Thyroid gland (tissue), 4 donors: ENCODE results near the gene DIABLO. TPM values are rescaled to one million over a fixed set of nuclear protein-coding genes. Genes with fewer than 3 reads are reported as not detected.

Source experiments
- DNase-seq, 2 donors: peaks; one replicate each; pipeline ENCODE4 v3.0.0-alpha.2; 2019
- H3K27ac ChIP-seq, 3 donors: fragments of 200-600 bp; sonication (generic); 1 replicate in 2 of 3; 2 replicates in 1 of 3; pipeline ENCODE4 v1.5.1; 2016 to 2019; ENCODE audit warnings: mild to moderate bottlenecking in 1 of 3, moderate library complexity in 1 of 3
- H3K27me3 ChIP-seq: fragments of 200-600 bp; sonication (generic); one replicate; pipeline ENCODE4 v1.5.1; 2019
- H3K36me3 ChIP-seq, 2 donors: fragments of 200-600 bp; sonication (generic); one replicate each; pipeline ENCODE4 v1.5.1; 2016 to 2019
- H3K4me1 ChIP-seq, 2 donors: fragments of 200-600 bp; sonication (generic); one replicate each; pipeline ENCODE4 v1.5.1; 2017 to 2019
- H3K4me3 ChIP-seq, 3 donors: fragments of 200-600 bp; sonication (generic); replicated peaks in 1 of 3; 1 replicate in 2 of 3; 2 replicates in 1 of 3; pipeline ENCODE4 v1.5.1; 2016; ENCODE audit warnings: mild to moderate bottlenecking in 1 of 3
- H3K9me3 ChIP-seq: fragments of 200-600 bp; sonication (generic); one replicate; pipeline ENCODE4 v1.5.1; 2017
- CTCF ChIP-seq, 6 experiments: fragments of 200-600 bp in 3 of 6; fragments of 450-650 bp in 3 of 6; sonication (generic) in 3 of 6; IDR thresholded peaks; one replicate each; pipeline ENCODE4 v1.5.1; 2016 to 2019; ENCODE audit warnings: antibody characterized with exemption in 6 of 6, mild to moderate bottlenecking in 2 of 6, inconsistent platforms in 1 of 6, moderate library complexity in 1 of 6
- POLR2A ChIP-seq, 2 donors: fragments of 450-650 bp; IDR thresholded peaks; one replicate each; pipeline ENCODE4 v1.6.1; 2017; ENCODE audit warnings: antibody characterized with exemption in 2 of 2, mild to moderate bottlenecking in 2 of 2, moderate library complexity in 1 of 2
- WGBS, 2 donors: methylation state at CpG; one replicate each; pipeline ENCODE4 v1.1.5; 2017; 5-methylcytosine and 5-hydroxymethylcytosine counted together
- intact Hi-C: fragments of 100-400 bp; cut with DNase I; formaldehyde crosslinking; loops from one replicate; pipeline ENCODE4 v1.15.1; 2023
- total RNA-seq, 4 donors: library from RNA; depleted of rRNA; stranded (reverse); fragments of >200 nt; gene quantifications; one replicate each; pipeline ENCODE4 v1.2.3, GENCODE V29; 2016

Gene DIABLO
- total RNA-seq = 10 to 100 TPM; 48.4 to 66.0 (median 55.4) TPM

GRCh38 chr12:122225683-122226365 is at the start of gene DIABLO:
Gene DIABLO (minus strand): TSS chr12:122226052. CDS start chr12:122226014, 38 bp downstream.
- H3K9me3 ChIP-seq = no peaks in the 10 kb centered on the region
- TF ChIP-seq CTCF (IDR thresholded peaks at IDR 0.05) = no peak
- TF ChIP-seq POLR2A (IDR thresholded peaks at IDR 0.05) = peak; percentile 50 to 94
- H3K4me3 ChIP-seq = peak within 1 kb of the TSS; percentile 23 to 75 (median 70)

GRCh38 chr12:122275459-122275858 is 49.6 kb upstream of the DIABLO start:
- Histone ChIP-seq H3K4me3 (no peak overlapping the region), H3K36me3 (peaks cover 34 to 37% of the 10 kb centered on the region in 2 donors), H3K27ac (no peak overlapping the region), H3K4me1 (no peaks in the 10 kb centered on the region), H3K9me3 (no peaks in the 10 kb centered on the region), H3K27me3 (no peaks in the 10 kb centered on the region)
- TF ChIP-seq CTCF (IDR thresholded peaks at IDR 0.05) = no peak
- no peak for TF ChIP-seq POLR2A (IDR thresholded peaks at IDR 0.05)
- intact Hi-C loops = no loop called here
- no peak for DNase-seq
- WGBS, 2 donors = 85 to 93% methylated on average over 8 of the region's 8 CpGs

More at GRCh38 chr12:122225683-122226365, at the start of gene DIABLO:
- Histone ChIP-seq H3K27me3 (no peaks in the 10 kb centered on the region), H3K4me1 (peaks cover 22 to 23% of the 10 kb centered on the region in 2 donors), H3K36me3 (peaks cover 3 to 4% of the 10 kb centered on the region in 2 donors), H3K27ac (peak within 1 kb of the TSS; percentile 87 to 91 (median 89))
- intact Hi-C loops = no loop called here
- peak; percentile 100 for DNase-seq
- 1 to 2% methylated on average over 9 to 26 of the region's 74 CpGs for WGBS, 2 donors

- intact Hi-C loops = no loop called here
- TF ChIP-seq CTCF (IDR thresholded peaks at IDR 0.05) (peak in 2 of 6 experiments; percentile 11 to 38), POLR2A (IDR thresholded peaks at IDR 0.05) (peak in 1 of 2 donors; percentile 60)
- peak within 1 kb of the TSS; percentile 37 to 85 (median 59) for H3K4me3 ChIP-seq
- H3K4me1 ChIP-seq = peaks cover 4 to 8% of the 10 kb centered on the region in 2 donors
- peak; percentile 96 to 97 for DNase-seq
- WGBS, 2 donors = 0 to 2% methylated on average over 20 to 40 of the region's 56 CpGs
- H3K27ac ChIP-seq = peak within 1 kb of the TSS; percentile 23 to 87 (median 76)
- H3K27me3 ChIP-seq = no peaks in the 10 kb centered on the region
- H3K9me3 ChIP-seq = no peaks in the 10 kb centered on the region
- H3K36me3 ChIP-seq = peaks cover 10 to 23% of the 10 kb centered on the region in 2 donors
These were observed 40.5 kb upstream of the DIABLO start, which contains the start of gene VPS33A for GRCh38 chr12:122266230-122266901. Gene VPS33A (minus strand): TSS chr12:122266494. CDS start chr12:122266408, 86 bp downstream.

GRCh38 chr12:122265886-122266229 is 40.0 kb upstream of the DIABLO start:
- intact Hi-C loops = no loop called here
- DNase-seq = peak; percentile 45 to 55
- Histone ChIP-seq H3K36me3 (peaks cover 13 to 25% of the 10 kb centered on the region in 2 donors), H3K27me3 (no peaks in the 10 kb centered on the region), H3K4me3 (peak overlapping the region; percentile 37 to 85 (median 59)), H3K9me3 (no peaks in the 10 kb centered on the region), H3K27ac (peak overlapping the region; percentile 3 to 87 (median 76)), H3K4me1 (peaks cover 4 to 8% of the 10 kb centered on the region in 2 donors)
- no peak for TF ChIP-seq POLR2A (IDR thresholded peaks at IDR 0.05)
- no peak for TF ChIP-seq CTCF (IDR thresholded peaks at IDR 0.05)
- 0 to 1% methylated on average over 9 to 14 of the region's 17 CpGs for WGBS, 2 donors
